Pancreas (tissue), 10 donors: ENCODE data around the gene BCAR3. TPM values are rescaled to one million over a fixed set of nuclear protein-coding genes. Genes with fewer than 3 reads are reported as not detected.
A peak's percentile ranks its signal among the peaks of the same experiment; 100 is the strongest.

Source experiments
- ATAC-seq, 4 donors: fragments of 200-7000 bp; cut with Tn5 transposase; one replicate each; pipeline versions ENCODE4 v1.8.0 to v1.9.1; 2020; ENCODE audit warnings: mild to moderate bottlenecking in 4 of 4, moderate library complexity in 4 of 4
- DNase-seq, 6 donors: peaks; one replicate each; pipeline ENCODE4 v3.0.0-alpha.2; 2020
- FAIRE-seq: peaks from 2 replicates; lab custom pipeline; 2012; peaks lifted over from hg19 to GRCh38; lab: Jason Lieb, UNC
- H3K27ac ChIP-seq, 4 donors: fragments of 200-600 bp; sonication (generic); 1 replicate in 3 of 4; 2 replicates in 1 of 4; pipeline versions ENCODE4 v1.5.0 to v1.8.0; 2020
- H3K27me3 ChIP-seq, 4 donors: fragments of 200-600 bp; one replicate each; pipeline ENCODE4 v1.8.0; 2021
- H3K36me3 ChIP-seq, 3 donors: fragments of 200-600 bp; sonication (generic) in 1 of 3; one replicate each; pipeline versions ENCODE4 v1.5.0 to v1.8.0; 2020 to 2021
- H3K4me1 ChIP-seq, 3 donors: fragments of 200-600 bp; one replicate each; pipeline ENCODE4 v1.8.0; 2021
- H3K4me3 ChIP-seq, 4 donors: fragments of 200-600 bp; sonication (generic) in 2 of 4; one replicate each; pipeline versions ENCODE4 v1.5.0 to v1.8.0; 2020 to 2021
- H3K9me3 ChIP-seq, 4 donors: fragments of 200-600 bp; one replicate each; pipeline ENCODE4 v1.8.0; 2021
- CTCF ChIP-seq, 4 donors: fragments of 200-600 bp; sonication (generic) in 3 of 4; IDR thresholded peaks; one replicate each; pipeline versions ENCODE4 v1.5.0 to v1.8.0; 2021; ENCODE audit warnings: antibody characterized with exemption in 4 of 4
- WGBS, 2 donors: extraction: QIAGEN DNeasy Blood & Tissue Kit; methylation state at CpG; one replicate each; pipeline ENCODE4 v1.1.7; 2013; 5-methylcytosine and 5-hydroxymethylcytosine counted together
- intact Hi-C, 3 donors: fragments of 100-400 bp; cut with DNase I; formaldehyde crosslinking; loops; one replicate each; pipeline versions ENCODE4 v1.11.1 to v1.14.2; 2022
- polyA plus RNA-seq, 2 donors: library from polyadenylated mRNA; stranded (reverse); fragments of 200-250 nt; gene quantifications; one replicate each; pipeline ENCODE4 v1.2.3, GENCODE V29; 2013
- total RNA-seq, 6 donors: library from RNA; stranded (reverse); fragmentation: NEBNext Ultra II Directional in 4 of 6; extraction: Animal tissue kit (Norgen Biotek cat#: 25700) in 4 of 6; gene quantifications; one replicate each; pipeline versions ENCODE4 v1.2.1 to v1.2.4, GENCODE V29; 2021 to 2023
- donor health status: healthy with polysubstance abuse.
- donor health status: DM: no; HTN: no; CAD: no; lungs with moderate emphysema.
- donor health status: DM: no; HTN: no; CAD: no.
- donor health status: control.
- donor health status: control.
- donor health status: Bipolar disorder and iron deficiency.
- donor health status: DM: yes; HTN: yes; CAD: no.
- donor health status: DM: no; HTN: no; CAD: no.
- donor health status: DM: no; HTN: no; CAD: no.
- donor health status: DM: yes; HTN: yes; CAD: no.

Gene BCAR3
- total and polyA plus RNA-seq, 8 donors: 2.4 to 8.2 (median 4.9) TPM

- no peaks in the 10 kb centered on the region for H3K9me3 ChIP-seq
- no peaks in the 10 kb centered on the region for H3K27me3 ChIP-seq
- TF ChIP-seq CTCF (IDR thresholded peaks at IDR 0.05): no peak
- 88 to 89% methylated on average over 11 of the region's 11 CpGs for WGBS, 2 donors
- ATAC-seq (no peak), FAIRE-seq (no peak), DNase-seq (no peak)
- intact Hi-C loops: loop anchor here in 2 of 3 donors (10.0 kb wide), 2 partner anchors 185 to 195 kb away; no protein-coding TSS in a partner anchor
- H3K4me3 ChIP-seq: no peak overlapping the region
- no peak overlapping the region for H3K27ac ChIP-seq
- no peaks in the 10 kb centered on the region for H3K36me3 ChIP-seq
- H3K4me1 ChIP-seq: peaks cover 14 to 24% (median 18%) of the 10 kb centered on the region in 3 donors
Observed at GRCh38 chr1:93619507-93620171, 62.0 kb downstream of the BCAR3 start.

- Histone ChIP-seq H3K36me3 (no peaks in the 10 kb centered on the region), H3K4me1 (peaks cover 17 to 34% (median 24%) of the 10 kb centered on the region in 3 donors), H3K27me3 (no peaks in the 10 kb centered on the region), H3K9me3 (no peaks in the 10 kb centered on the region), H3K4me3 (no peak overlapping the region), H3K27ac (peak overlapping the region; percentile 64 to 85 (median 75))
- no peak for FAIRE-seq
- peak; percentile 81 to 91 (median 87) for ATAC-seq
- no peak for TF ChIP-seq CTCF (IDR thresholded peaks at IDR 0.05)
- peak; percentile 69 to 87 (median 74) for DNase-seq
- intact Hi-C loops: no loop called here
- 33 to 39% methylated on average over 10 of the region's 10 CpGs for WGBS, 2 donors
Observed at GRCh38 chr1:93617670-93618499, 63.8 kb downstream of the BCAR3 start.

- H3K36me3 ChIP-seq: no peaks in the 10 kb centered on the region
- peak overlapping the region; percentile 64 to 85 (median 75) for H3K27ac ChIP-seq
- WGBS, 2 donors: 61 to 68% methylated on average over 6 of the region's 6 CpGs
- no peak for FAIRE-seq
- intact Hi-C loops: no loop called here
- DNase-seq: peak in 4 of 6 donors; percentile 75 to 81 (median 80)
- no peaks in the 10 kb centered on the region for H3K9me3 ChIP-seq
- no peaks in the 10 kb centered on the region for H3K27me3 ChIP-seq
- TF ChIP-seq CTCF (IDR thresholded peaks at IDR 0.05): no peak
- no peak overlapping the region for H3K4me3 ChIP-seq
- ATAC-seq: peak; percentile 78 to 87 (median 81)
- H3K4me1 ChIP-seq: peaks cover 17 to 31% (median 24%) of the 10 kb centered on the region in 3 donors
Observed at GRCh38 chr1:93616996-93617669, 64.5 kb downstream of the BCAR3 start.

- Histone ChIP-seq H3K4me3 (no peak overlapping the region), H3K27ac (peak overlapping the region; percentile 64 to 85 (median 75)), H3K9me3 (no peaks in the 10 kb centered on the region), H3K36me3 (no peaks in the 10 kb centered on the region), H3K4me1 (peaks cover 17 to 30% (median 24%) of the 10 kb centered on the region in 3 donors), H3K27me3 (no peaks in the 10 kb centered on the region)
- intact Hi-C loops: no loop called here
- FAIRE-seq (no peak), ATAC-seq (no peak), DNase-seq (no peak)
- no peak for TF ChIP-seq CTCF (IDR thresholded peaks at IDR 0.05)
- 82 to 83% methylated on average over 8 of the region's 8 CpGs for WGBS, 2 donors
Observed at GRCh38 chr1:93616221-93616995, 65.2 kb downstream of the BCAR3 start.
